Stimulated activated CD4-positive, alpha-beta T cell treated with anti-CD3 and anti-CD28 coated beads, Interleukin-1b, Interleukin-23, amount 100 ng/mL, for 1 hour (primary cell): ENCODE measurements around the gene ERMN.
"Not testable (repeated sequence)": the region's sequence is repeated elsewhere in the genome, so short reads cannot be mapped to it uniquely, and the experiment has no call there.

Source experiments
- DNase-seq, 2 donors: peaks; one replicate each; pipeline ENCODE4 v3.0.0-alpha.2; 2020; ENCODE audit warnings: low read depth in 2 of 2

ERMN gene

DNA sequence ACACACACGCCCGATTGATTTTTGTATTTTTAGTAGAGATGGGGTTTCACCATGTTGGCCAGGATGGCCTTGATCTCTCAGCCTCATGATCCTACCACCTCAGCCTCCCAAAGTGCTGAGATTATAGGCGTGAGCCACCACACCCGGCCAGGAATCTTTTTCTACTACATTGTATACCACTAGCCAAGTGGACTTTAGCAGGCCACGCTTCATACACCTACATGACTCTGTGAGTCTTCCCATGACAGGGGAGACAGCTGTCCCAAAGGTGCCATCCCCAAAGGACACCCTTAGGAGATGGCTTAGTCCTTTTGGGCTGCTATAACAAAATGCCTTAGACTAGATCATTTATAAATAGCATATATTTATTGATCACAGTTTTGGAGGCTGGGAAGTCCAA is 32.8 kb downstream of the ERMN start:
- DNase-seq, result no peak

DNA sequence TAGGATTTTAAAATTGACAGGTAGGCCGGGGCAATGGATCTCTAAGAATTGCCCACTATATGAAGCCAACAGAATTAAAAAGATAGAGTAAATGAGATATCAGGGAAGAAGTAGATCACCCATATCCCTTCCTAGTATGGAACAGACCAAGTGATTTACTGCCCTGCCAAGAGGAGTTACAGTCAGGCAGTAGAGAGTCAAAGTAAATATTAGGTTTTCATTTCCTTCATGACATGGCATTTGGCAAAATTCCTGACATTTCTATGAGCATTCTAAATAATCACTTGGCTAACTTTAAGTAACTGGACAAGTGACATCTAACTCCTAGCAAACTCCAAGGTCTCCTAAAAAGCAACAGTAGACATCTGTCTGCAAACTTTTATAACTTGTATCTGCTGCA is 34.6 kb downstream of the ERMN start:
- no peak for DNase-seq

- DNase-seq, result no peak
These were observed 35.1 kb downstream of the ERMN start for GRCh38 chr2:157290525-157290924.

- DNase-seq, result no peak
These were observed 38.5 kb downstream of the ERMN start for GRCh38 chr2:157287160-157287559.

DNA sequence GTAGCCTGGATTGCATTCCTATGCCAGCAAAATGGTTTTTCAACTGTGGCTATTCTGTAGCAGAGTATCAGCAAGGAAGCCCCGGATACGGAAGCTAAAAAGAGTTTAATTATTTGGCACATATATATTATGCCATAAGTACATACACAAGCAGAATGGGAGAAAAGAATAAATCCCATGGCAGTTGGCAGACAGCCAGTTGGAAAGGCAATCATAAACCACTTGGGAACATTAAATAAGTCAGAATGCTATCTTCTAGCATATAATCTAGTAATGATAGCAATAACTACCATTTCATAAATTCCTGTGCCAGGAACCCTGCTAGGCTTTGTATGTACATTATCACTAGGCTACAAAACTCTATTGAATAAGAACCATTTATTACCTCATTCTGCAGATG is 42.2 kb downstream of the ERMN start:
- DNase-seq, result no peak

GRCh38 chr2:157281316-157281715 is 44.3 kb downstream of the ERMN start:
- DNase-seq, result no peak

DNA sequence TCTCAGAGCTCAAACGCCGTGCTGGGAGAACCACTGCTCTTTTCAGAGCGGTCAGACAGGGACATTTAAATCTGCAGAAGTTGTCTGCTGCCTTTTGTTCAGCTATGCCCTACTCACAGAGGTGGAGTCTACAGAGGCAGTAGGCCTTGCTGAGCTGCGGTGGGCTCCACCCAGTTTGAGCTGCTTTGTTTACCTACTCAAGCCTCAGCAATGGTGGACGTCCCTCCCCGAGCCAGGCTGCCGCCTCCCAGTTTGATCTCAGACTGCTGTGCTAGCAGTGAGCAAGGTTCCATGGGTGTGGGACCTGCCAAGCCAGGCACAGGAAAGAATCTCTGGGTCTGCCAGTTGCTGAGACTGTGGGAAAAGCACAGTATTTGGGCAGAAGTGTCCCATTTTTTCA is 46.3 kb downstream of the ERMN start:
- not testable (repeated sequence) for DNase-seq

- DNase-seq, result no peak
These were observed 53.9 kb downstream of the ERMN start for GRCh38 chr2:157271590-157272203.

- no peak for DNase-seq
These were observed 55.7 kb downstream of the ERMN start for GRCh38 chr2:157269922-157270321.

GRCh38 chr2:157269060-157269459 is 56.6 kb downstream of the ERMN start:
- no peak for DNase-seq
